NCI-H2081 (cell line): ENCODE results near the gene PPP1R1B.
A peak's percentile ranks its signal among the peaks of the same experiment; 100 is the strongest.

Experiments
- DNase-seq, 2 experiments: peaks; one replicate each; lab custom pipeline; 2025; lab: John Stamatoyannopoulos, UW

Gene PPP1R1B

GRCh38 chr17:39632153-39632941 lies 5.6 kb downstream of the PPP1R1B start:
- DNase-seq, result peak in 1 of 2 experiments; percentile 67

- no peak for DNase-seq
Observed at GRCh38 chr17:39633570-39634183, 6.9 kb downstream of the PPP1R1B start.

GRCh38 chr17:39634384-39634871 lies 7.7 kb downstream of the PPP1R1B start:
- peak; percentile 44 to 75 for DNase-seq

- no peak for DNase-seq
Observed at GRCh38 chr17:39635614-39636176, 8.9 kb downstream of the PPP1R1B start.

- no peak for DNase-seq
Observed at GRCh38 chr17:39636587-39636926, 9.8 kb downstream of the PPP1R1B start.

- DNase-seq, result peak; percentile 88 to 91
Observed at GRCh38 chr17:39636927-39637736, 10.4 kb downstream of the PPP1R1B start, which contains the start of gene STARD3. Gene STARD3, plus strand, starts transcription at chr17:39637144. Its CDS starts 16,388 bp downstream, at chr17:39653532.

- no peak for DNase-seq
Observed at GRCh38 chr17:39638317-39638716, 11.6 kb downstream of the PPP1R1B start.

- no peak for DNase-seq
Observed at GRCh38 chr17:39639043-39639442, 12.3 kb downstream of the PPP1R1B start.

- no peak for DNase-seq
Observed at GRCh38 chr17:39639566-39640458, 13.1 kb downstream of the PPP1R1B start.

GRCh38 chr17:39640591-39641031 lies 13.9 kb downstream of the PPP1R1B start:
- DNase-seq, result no peak

- DNase-seq, result no peak
Observed at GRCh38 chr17:39641097-39641496, 14.3 kb downstream of the PPP1R1B start.

GRCh38 chr17:39641883-39642282 lies 15.1 kb downstream of the PPP1R1B start:
- DNase-seq, result no peak

- DNase-seq, result no peak
Observed at GRCh38 chr17:39642291-39643074, 15.7 kb downstream of the PPP1R1B start.

GRCh38 chr17:39643271-39643670 lies 16.5 kb downstream of the PPP1R1B start:
- no peak for DNase-seq

- no peak for DNase-seq
Observed at GRCh38 chr17:39647256-39647655, 20.5 kb downstream of the PPP1R1B start.

- no peak for DNase-seq
Observed at GRCh38 chr17:39648616-39649366, 22.0 kb downstream of the PPP1R1B start.

GRCh38 chr17:39650121-39650579 lies 23.4 kb downstream of the PPP1R1B start:
- DNase-seq, result peak in 1 of 2 experiments; percentile 27

GRCh38 chr17:39651923-39652586 lies 25.3 kb downstream of the PPP1R1B start:
- no peak for DNase-seq
